ENCODE measurements around the gene KCND2.

- no peak for TF ChIP-seq CTCF (IDR thresholded peaks at IDR 0.05)
- no peak for TF ChIP-seq POLR2A (IDR thresholded peaks at IDR 0.05)
These were observed 249.1 kb downstream of the KCND2 start for GRCh38 chr7:120521761-120522737.
